Adrenal gland (tissue), 5 donors: Measurements from ENCODE around the gene BBS9.

Experiments used
- CTCF ChIP-seq, 6 experiments: fragments of 450-650 bp in 4 of 6; fragments of 200-600 bp in 2 of 6; sonication (generic) in 1 of 6; IDR thresholded peaks; 1 replicate in 5 of 6; 2 replicates in 1 of 6; pipeline versions ENCODE4 v1.5.1 to v1.8.0; 2016 to 2021; ENCODE audit warnings: antibody characterized with exemption in 6 of 6, mild to moderate bottlenecking in 2 of 6, moderate library complexity in 1 of 6
- POLR2A ChIP-seq, 2 donors: fragments of 450-650 bp; IDR thresholded peaks; one replicate each; pipeline ENCODE4 v1.6.1; 2017; ENCODE audit warnings: antibody characterized with exemption in 2 of 2, mild to moderate bottlenecking in 2 of 2, moderate library complexity in 1 of 2
- donor health status: DM: no; HTN: no; CAD: no.

GRCh38 chr7:33418251-33418701 lies 288.9 kb downstream of the BBS9 start:
- TF ChIP-seq CTCF (IDR thresholded peaks at IDR 0.05) (no peak), POLR2A (IDR thresholded peaks at IDR 0.05) (no peak)
